ENCODE data around the gene RARS2.

- TF ChIP-seq CTCF (IDR thresholded peaks at IDR 0.05), result no peak
- no peak for TF ChIP-seq POLR2A (IDR thresholded peaks at IDR 0.05)
Observed at GRCh38 chr6:87561017-87561416, 28.8 kb downstream of the RARS2 start.
